Activated T-helper 1 cell treated with anti-CD3 and anti-CD28 coated beads, Interleukin-12 subunit alpha, Interleukin-12 subunit beta, Interleukin-2, Interleukin-4 antibody, amounts not matched to agents 30 ng/mL and 10 ng/mL and 1 ng/mL, durations not matched to agents 14 hours and 24 hours and 36 hours (primary cell): ENCODE data around the gene KRTAP5-4. TPM values are rescaled to one million over a fixed set of nuclear protein-coding genes. Genes with fewer than 3 reads are reported as not detected.
"Not testable (repeated sequence)": the region's sequence is repeated elsewhere in the genome, so short reads cannot be mapped to it uniquely, and the experiment has no call there.

Experiments used
- DNase-seq: peaks from one replicate; pipeline ENCODE4 v3.0.0; 2021; ENCODE audit warnings: low spot score
- H3K27ac Mint-ChIP-seq: one replicate; pipeline ENCODE4 v1.8.0; 2021; ENCODE audit warnings: mild to moderate bottlenecking, mixed read lengths
- H3K27me3 Mint-ChIP-seq: one replicate; pipeline ENCODE4 v1.8.0; 2022; ENCODE audit warnings: mild to moderate bottlenecking, moderate library complexity, mixed read lengths; ENCODE audit not compliant: insufficient read depth
- H3K36me3 Mint-ChIP-seq: one replicate; pipeline ENCODE4 v1.8.0; 2021; ENCODE audit warnings: low read depth, mixed read lengths
- H3K4me1 Mint-ChIP-seq: one replicate; pipeline ENCODE4 v1.8.0; 2021; ENCODE audit warnings: low read depth, mixed read lengths
- H3K4me3 Mint-ChIP-seq: one replicate; pipeline ENCODE4 v1.8.0; 2021; ENCODE audit warnings: mild to moderate bottlenecking, moderate library complexity, mixed read lengths
- H3K9me3 Mint-ChIP-seq: one replicate; pipeline ENCODE4 v1.8.0; 2021; ENCODE audit warnings: mixed read lengths
- intact Hi-C: fragments of 100-400 bp; cut with micrococcal nuclease; formaldehyde crosslinking; loops from one replicate; pipeline ENCODE4 v1.15.1; 2024
- total RNA-seq: library from RNA; stranded (reverse); gene quantifications from 2 replicates; pipeline ENCODE4 v1.2.3, GENCODE V29; 2022

Gene KRTAP5-4
- total RNA-seq, 1 donor from 2014 or later, result not detected

GRCh38 chr11:1650918-1651262 lies 29.0 kb upstream of the KRTAP5-4 start:
- no peak for DNase-seq
- intact Hi-C loops, result no loop called here
- no peaks in the 10 kb centered on the region for H3K36me3 Mint-ChIP-seq
- H3K9me3 Mint-ChIP-seq, result no peaks in the 10 kb centered on the region
- H3K27me3 Mint-ChIP-seq, result peaks cover 7% of the 10 kb centered on the region
- no peaks in the 10 kb centered on the region for H3K4me1 Mint-ChIP-seq
- no peak overlapping the region for H3K4me3 Mint-ChIP-seq
- H3K27ac Mint-ChIP-seq, result no peak overlapping the region

GRCh38 chr11:1650034-1650917 lies 28.3 kb upstream of the KRTAP5-4 start:
- intact Hi-C loops, result no loop called here
- H3K36me3 Mint-ChIP-seq, result no peaks in the 10 kb centered on the region
- no peak overlapping the region for H3K27ac Mint-ChIP-seq
- H3K4me3 Mint-ChIP-seq, result no peak overlapping the region
- H3K4me1 Mint-ChIP-seq, result no peaks in the 10 kb centered on the region
- H3K9me3 Mint-ChIP-seq, result no peaks in the 10 kb centered on the region
- H3K27me3 Mint-ChIP-seq, result peaks cover 5% of the 10 kb centered on the region
- no peak for DNase-seq

- no peak overlapping the region for H3K27ac Mint-ChIP-seq
- peaks cover 5% of the 10 kb centered on the region for H3K27me3 Mint-ChIP-seq
- H3K4me3 Mint-ChIP-seq, result no peak overlapping the region
- H3K4me1 Mint-ChIP-seq, result no peaks in the 10 kb centered on the region
- H3K36me3 Mint-ChIP-seq, result no peaks in the 10 kb centered on the region
- DNase-seq, result no peak
- H3K9me3 Mint-ChIP-seq, result no peaks in the 10 kb centered on the region
- intact Hi-C loops, result no loop called here
Measured at GRCh38 chr11:1648653-1649420, 26.9 kb upstream of the KRTAP5-4 start.

GRCh38 chr11:1647901-1648652 lies 26.1 kb upstream of the KRTAP5-4 start:
- peaks cover 5% of the 10 kb centered on the region for H3K27me3 Mint-ChIP-seq
- no peaks in the 10 kb centered on the region for H3K36me3 Mint-ChIP-seq
- H3K4me3 Mint-ChIP-seq, result no peak overlapping the region
- intact Hi-C loops, result no loop called here
- no peak overlapping the region for H3K27ac Mint-ChIP-seq
- DNase-seq, result no peak
- no peaks in the 10 kb centered on the region for H3K9me3 Mint-ChIP-seq
- no peaks in the 10 kb centered on the region for H3K4me1 Mint-ChIP-seq

GRCh38 chr11:1646540-1646939 lies 24.6 kb upstream of the KRTAP5-4 start:
- H3K9me3 Mint-ChIP-seq, H3K4me1 Mint-ChIP-seq, DNase-seq, H3K27me3 Mint-ChIP-seq, H3K36me3 Mint-ChIP-seq, H3K4me3 Mint-ChIP-seq, intact Hi-C loops, H3K27ac Mint-ChIP-seq: not testable (repeated sequence)

GRCh38 chr11:1645357-1645821 lies 23.5 kb upstream of the KRTAP5-4 start:
- DNase-seq, result no peak
- Mint-ChIP-seq H3K4me3 (no peak overlapping the region), H3K9me3 (no peaks in the 10 kb centered on the region), H3K27ac (no peak overlapping the region), H3K27me3 (peaks cover 2% of the 10 kb centered on the region), H3K4me1 (no peaks in the 10 kb centered on the region), H3K36me3 (no peaks in the 10 kb centered on the region)
- intact Hi-C loops, result no loop called here

- Mint-ChIP-seq H3K36me3 (no peaks in the 10 kb centered on the region), H3K27me3 (peaks cover 3% of the 10 kb centered on the region), H3K4me3 (no peak overlapping the region), H3K4me1 (no peaks in the 10 kb centered on the region), H3K9me3 (no peaks in the 10 kb centered on the region), H3K27ac (no peak overlapping the region)
- intact Hi-C loops, result no loop called here
- DNase-seq, result no peak
Measured at GRCh38 chr11:1644601-1645356, 22.8 kb upstream of the KRTAP5-4 start.

- H3K27ac Mint-ChIP-seq, result no peak overlapping the region
- intact Hi-C loops, result no loop called here
- no peaks in the 10 kb centered on the region for H3K9me3 Mint-ChIP-seq
- H3K4me3 Mint-ChIP-seq, result no peak overlapping the region
- DNase-seq, result no peak
- H3K27me3 Mint-ChIP-seq, result peaks cover 6% of the 10 kb centered on the region
- H3K4me1 Mint-ChIP-seq, result no peaks in the 10 kb centered on the region
- no peaks in the 10 kb centered on the region for H3K36me3 Mint-ChIP-seq
Measured at GRCh38 chr11:1643146-1643690, 21.3 kb upstream of the KRTAP5-4 start.

GRCh38 chr11:1642288-1643145 lies 20.6 kb upstream of the KRTAP5-4 start:
- no peaks in the 10 kb centered on the region for H3K9me3 Mint-ChIP-seq
- peaks cover 6% of the 10 kb centered on the region for H3K27me3 Mint-ChIP-seq
- DNase-seq, result no peak
- H3K36me3 Mint-ChIP-seq, result no peaks in the 10 kb centered on the region
- H3K4me1 Mint-ChIP-seq, result no peaks in the 10 kb centered on the region
- H3K4me3 Mint-ChIP-seq, result no peak overlapping the region
- intact Hi-C loops, result no loop called here
- no peak overlapping the region for H3K27ac Mint-ChIP-seq

- Mint-ChIP-seq H3K9me3 (no peaks in the 10 kb centered on the region), H3K36me3 (no peaks in the 10 kb centered on the region), H3K4me1 (no peaks in the 10 kb centered on the region), H3K27ac (no peak overlapping the region), H3K4me3 (no peak overlapping the region), H3K27me3 (peaks cover 6% of the 10 kb centered on the region)
- intact Hi-C loops, result no loop called here
- DNase-seq, result no peak
Measured at GRCh38 chr11:1641096-1641495, 19.2 kb upstream of the KRTAP5-4 start.

- Mint-ChIP-seq H3K4me1 (no peaks in the 10 kb centered on the region), H3K4me3 (no peak overlapping the region), H3K27me3 (peaks cover 6% of the 10 kb centered on the region), H3K27ac (no peak overlapping the region), H3K36me3 (no peaks in the 10 kb centered on the region), H3K9me3 (no peaks in the 10 kb centered on the region)
- no peak for DNase-seq
- intact Hi-C loops, result no loop called here
Measured at GRCh38 chr11:1640076-1640946, 18.4 kb upstream of the KRTAP5-4 start.
